Hematopoietic multipotent progenitor cell treated with erythropoietin and hydrocortisone succinate and interleukin-3 and kit ligand, for 6 days (in vitro differentiated cells): ENCODE data around the gene FAM98A.

Source experiments
- DNase-seq: peaks from one replicate; pipeline ENCODE4 v3.0.0-alpha.2; 2015

The FAM98A gene

GRCh38 chr2:33595385-33595784 is 3.7 kb downstream of the FAM98A start:
- DNase-seq = no peak

GRCh38 chr2:33589444-33589843 is 9.7 kb downstream of the FAM98A start:
- DNase-seq = no peak

- DNase-seq = no peak
Observed at GRCh38 chr2:33588232-33588631, 10.9 kb downstream of the FAM98A start.

GRCh38 chr2:33586766-33587165 is 12.3 kb downstream of the FAM98A start:
- no peak for DNase-seq

GRCh38 chr2:33583194-33583938 is 15.7 kb downstream of the FAM98A start:
- peak; percentile 76 for DNase-seq

GRCh38 chr2:33581872-33582271 is 17.2 kb downstream of the FAM98A start:
- DNase-seq = peak; percentile 16

- DNase-seq = no peak
Observed at GRCh38 chr2:33579227-33579626, 19.9 kb downstream of the FAM98A start.

- no peak for DNase-seq
Observed at GRCh38 chr2:33577668-33578067, 21.4 kb downstream of the FAM98A start.

GRCh38 chr2:33577084-33577483 is 22.0 kb downstream of the FAM98A start:
- DNase-seq = no peak

- DNase-seq = no peak
Observed at GRCh38 chr2:33573657-33574056, 25.4 kb downstream of the FAM98A start.

GRCh38 chr2:33570681-33571080 is 28.4 kb downstream of the FAM98A start:
- no peak for DNase-seq

- DNase-seq = no peak
Observed at GRCh38 chr2:33561872-33562271, 37.2 kb downstream of the FAM98A start.

- no peak for DNase-seq
Observed at GRCh38 chr2:33560017-33560416, 39.1 kb downstream of the FAM98A start.

- DNase-seq = no peak
Observed at GRCh38 chr2:33559328-33559727, 39.8 kb downstream of the FAM98A start.

GRCh38 chr2:33555681-33556080 is 43.4 kb downstream of the FAM98A start:
- DNase-seq = no peak

- no peak for DNase-seq
Observed at GRCh38 chr2:33552758-33553461, 46.2 kb downstream of the FAM98A start.

- no peak for DNase-seq
Observed at GRCh38 chr2:33550206-33550605, 48.9 kb downstream of the FAM98A start.

GRCh38 chr2:33541243-33541642 is 57.9 kb downstream of the FAM98A start:
- DNase-seq = no peak

GRCh38 chr2:33535421-33535820 is 63.7 kb downstream of the FAM98A start:
- DNase-seq = no peak
